Measurements from ENCODE around the gene ASTN2. TPM values are rescaled to one million over a fixed set of nuclear protein-coding genes. Genes with fewer than 3 reads are reported as not detected.
"Not testable (repeated sequence)": the region's sequence is repeated elsewhere in the genome, so short reads cannot be mapped to it uniquely, and the experiment has no call there.

Gene ASTN2
- total RNA-seq, 1 donor from 2014 or later: 2.5 TPM

DNA sequence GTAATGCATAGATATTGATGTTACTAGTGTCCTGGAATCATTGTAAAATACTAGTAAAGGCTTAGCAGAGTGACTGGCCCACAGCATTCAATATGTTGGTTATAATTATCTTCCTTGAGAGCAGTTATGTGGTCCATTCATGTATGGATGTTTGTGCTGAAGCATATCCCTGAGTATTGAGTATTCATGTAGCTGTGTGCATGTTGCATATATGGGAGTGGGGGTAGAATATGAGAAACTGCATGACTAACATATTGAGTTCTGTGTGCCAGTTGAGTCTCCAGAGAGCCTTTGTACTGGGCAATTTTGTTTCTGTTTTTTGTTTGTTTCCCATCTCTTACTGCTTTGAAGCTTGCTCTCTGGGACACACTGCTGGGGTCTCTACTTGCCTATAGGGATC, 950.4 kb downstream of the ASTN2 start:
- DNase-seq (ENCODE audit: low spot score): no peak
- intact Hi-C loops (cut with DNase I): no loop called here

DNA sequence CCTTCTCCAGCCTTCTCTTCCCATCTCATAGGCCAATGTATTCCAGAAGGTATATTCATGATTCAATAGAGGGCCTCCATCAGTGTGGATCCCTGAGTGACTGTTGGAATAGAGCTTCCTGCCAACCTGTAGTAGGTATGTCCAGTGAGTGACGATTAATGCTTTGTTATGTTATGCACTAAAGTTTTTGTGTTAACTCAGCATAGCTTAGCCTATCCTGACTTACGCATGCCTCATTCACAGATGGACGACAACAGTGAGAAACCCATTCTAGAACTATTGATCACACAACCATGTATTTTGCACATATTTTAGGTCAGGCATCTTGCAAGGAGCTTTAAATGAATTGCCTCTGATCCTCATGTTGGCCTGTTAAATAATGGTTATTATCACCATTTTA, 953.2 kb downstream of the ASTN2 start:
- intact Hi-C loops (cut with DNase I): no loop called here
- no peak for DNase-seq (ENCODE audit: low spot score)

DNA sequence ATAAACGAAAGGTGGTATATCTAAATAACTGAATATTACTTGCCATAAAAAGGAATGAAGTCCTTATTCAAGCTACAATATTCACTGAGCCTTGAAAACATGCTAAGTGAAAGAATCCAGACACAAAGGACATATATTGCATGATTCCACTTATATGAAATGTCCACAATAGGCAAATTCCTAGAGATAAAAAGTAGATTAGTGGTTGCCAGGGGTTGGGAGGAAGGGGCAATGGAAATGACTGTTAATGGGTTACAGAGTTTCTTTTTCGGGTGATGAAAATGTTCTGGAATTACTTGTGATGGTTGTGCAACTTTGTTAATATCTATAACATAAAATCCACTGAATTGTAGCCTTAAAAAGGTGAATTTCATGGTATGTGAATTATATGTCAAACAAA, 954.8 kb downstream of the ASTN2 start:
- DNase-seq (ENCODE audit: low spot score): no peak
- intact Hi-C loops (cut with DNase I): no loop called here

DNA sequence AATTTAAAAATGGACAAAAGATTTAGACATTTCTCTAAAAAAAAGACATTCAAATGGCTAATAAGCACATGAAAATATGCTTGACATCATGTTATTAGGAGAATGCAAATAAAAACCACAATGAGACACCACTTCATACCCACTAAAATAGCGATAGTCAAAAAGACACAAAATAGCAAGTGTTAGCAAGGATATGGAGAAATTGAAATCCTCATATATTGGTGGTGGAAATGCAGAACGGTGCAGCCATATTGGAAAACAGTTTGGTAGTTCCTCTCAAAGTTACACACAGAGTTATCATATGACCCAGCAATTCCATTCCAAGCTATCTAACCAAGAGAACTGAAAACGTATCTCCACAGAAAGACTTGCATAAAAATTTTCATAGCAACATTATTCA, 955.3 kb downstream of the ASTN2 start:
- intact Hi-C loops (cut with DNase I): no loop called here
- DNase-seq (ENCODE audit: low spot score): no peak

DNA sequence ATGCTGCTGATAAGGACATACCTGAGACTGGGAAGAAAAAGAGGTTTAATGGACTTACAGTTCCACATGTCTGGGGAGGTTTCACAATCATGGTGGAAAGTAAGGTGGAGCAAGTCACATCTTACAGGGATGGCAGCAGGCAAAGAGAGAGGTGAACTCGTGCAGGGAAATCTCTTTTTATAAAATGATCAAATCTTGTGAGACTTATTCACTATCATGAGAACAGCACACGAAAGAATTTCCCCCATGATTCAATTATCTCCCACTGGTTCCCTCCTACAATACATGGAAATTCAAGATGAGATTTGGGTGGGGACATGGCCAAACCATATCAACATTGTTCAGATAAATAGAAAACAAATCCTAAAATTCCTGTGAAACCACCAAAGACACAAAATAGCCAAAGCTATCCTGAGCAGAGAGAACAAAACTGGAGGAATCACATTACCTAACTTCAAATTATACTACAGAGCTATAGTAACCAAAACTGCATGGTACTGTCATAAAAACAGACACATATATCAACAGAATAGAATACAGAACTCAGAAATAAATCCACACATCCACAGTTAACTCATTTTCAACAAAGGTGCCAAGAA, 958.3 kb downstream of the ASTN2 start:
- DNase-seq (ENCODE audit: low spot score): no peak
- intact Hi-C loops (cut with DNase I): no loop called here

DNA sequence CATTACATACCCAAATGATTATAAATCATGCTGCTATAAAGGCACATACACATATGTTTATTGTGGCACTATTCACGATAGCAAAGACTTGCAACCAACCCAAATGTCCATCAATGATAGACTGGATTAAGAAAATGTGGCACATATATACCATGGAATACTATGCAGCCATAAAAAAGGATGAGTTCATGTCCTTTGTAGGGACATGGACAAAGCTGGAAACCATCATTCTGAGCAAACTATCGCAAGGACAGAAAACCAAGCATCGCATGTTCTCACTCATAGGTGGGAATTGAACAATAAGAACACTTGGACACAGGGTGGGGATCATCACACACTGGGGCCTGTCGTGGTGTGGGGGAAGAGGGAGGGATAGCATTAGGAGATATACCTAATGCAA, 960.3 kb downstream of the ASTN2 start:
- intact Hi-C loops (cut with DNase I); DNase-seq (ENCODE audit: low spot score): not testable (repeated sequence)

DNA sequence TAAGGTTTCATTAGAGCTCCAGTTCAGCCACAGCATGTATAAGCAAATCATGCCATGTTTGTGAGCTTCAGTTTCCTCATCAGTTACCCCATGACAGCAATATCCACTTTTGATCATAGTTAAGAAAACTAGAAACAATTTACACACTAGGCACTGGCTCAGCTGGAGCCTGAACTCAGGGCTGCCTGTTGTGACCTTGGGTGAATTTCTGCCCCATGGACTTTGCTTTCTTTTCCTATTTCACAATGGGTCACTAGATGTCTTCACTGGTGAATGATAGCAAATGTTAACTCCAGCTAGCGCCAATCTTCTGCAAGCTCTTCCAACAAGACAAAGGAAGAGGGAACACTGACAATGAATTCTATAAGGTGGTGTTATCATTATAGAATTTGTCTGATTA, 961.1 kb downstream of the ASTN2 start:
- no peak for DNase-seq (ENCODE audit: low spot score)
- intact Hi-C loops (cut with DNase I): no loop called here

DNA sequence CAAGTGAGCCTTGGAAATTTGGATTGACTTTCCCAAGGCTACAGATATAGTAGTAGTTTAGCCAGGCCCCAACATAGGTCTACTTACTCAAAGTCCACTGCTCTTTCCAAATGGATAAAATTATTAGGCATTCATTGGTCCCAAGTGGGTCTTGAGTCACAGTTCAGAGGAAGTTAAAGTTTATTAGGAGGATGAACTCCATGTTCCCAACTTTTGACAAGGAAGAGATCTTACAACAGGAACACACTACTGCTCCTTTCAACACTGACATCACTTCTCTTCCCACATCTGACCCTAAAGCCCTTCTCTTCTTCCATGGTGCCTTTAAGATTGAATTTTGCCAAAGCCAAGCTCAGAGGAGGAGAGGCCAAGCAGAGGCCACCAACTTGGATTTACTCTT, 962.2 kb downstream of the ASTN2 start:
- no peak for DNase-seq (ENCODE audit: low spot score)
- intact Hi-C loops (cut with DNase I): no loop called here

DNA sequence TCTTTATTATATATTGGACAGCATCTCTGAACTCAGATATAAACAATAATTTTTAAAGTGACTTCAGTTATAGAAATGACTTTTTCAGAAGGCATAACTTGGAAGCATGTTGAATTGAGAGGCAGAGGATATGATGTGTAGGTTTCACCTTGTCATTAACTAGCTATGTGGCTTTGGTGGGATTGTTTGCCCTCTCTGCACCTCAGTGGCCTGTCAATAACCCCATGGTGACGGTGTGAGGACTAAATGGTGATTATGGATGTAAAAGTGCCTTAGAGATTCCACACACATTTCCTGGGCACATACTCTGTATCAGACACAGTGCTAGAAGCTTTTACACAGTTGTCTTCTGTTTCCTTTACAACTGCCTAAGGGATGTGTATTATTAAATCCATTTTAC, 962.6 kb downstream of the ASTN2 start:
- intact Hi-C loops (cut with DNase I): no loop called here

DNA sequence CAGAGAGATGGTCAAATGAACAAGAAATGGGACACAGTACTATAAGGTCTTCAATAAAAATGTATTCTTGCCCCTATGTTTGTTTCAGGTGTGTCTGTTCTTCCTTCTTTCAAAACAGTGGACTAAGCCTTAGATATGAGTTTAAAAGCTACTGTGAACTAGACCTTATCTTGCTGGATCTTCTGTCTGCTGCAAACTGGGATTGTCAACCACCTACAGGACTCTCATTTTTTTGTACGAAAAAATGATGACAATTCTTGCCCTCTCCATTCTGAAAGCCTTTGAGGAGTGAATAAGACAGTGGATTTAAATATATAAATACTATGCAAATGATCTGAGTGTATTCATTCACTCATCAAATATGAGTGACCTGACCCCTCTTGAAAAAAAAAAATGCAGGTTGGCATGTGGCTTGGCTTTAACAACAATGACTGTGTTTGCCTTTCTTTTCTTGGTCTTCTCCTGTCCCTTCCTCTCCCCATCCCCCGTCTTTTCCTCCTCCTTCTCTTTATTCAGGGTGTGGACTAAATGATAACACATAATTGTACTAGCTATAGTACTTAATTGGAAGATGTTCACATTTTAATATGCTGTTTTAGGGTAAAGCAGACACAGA, 963.2 kb downstream of the ASTN2 start:
- no peak for DNase-seq (ENCODE audit: low spot score)
- intact Hi-C loops (cut with DNase I): no loop called here

More for the DNA sequence above, 962.6 kb downstream of the ASTN2 start:
- no peak for DNase-seq (ENCODE audit: low spot score)

DNA sequence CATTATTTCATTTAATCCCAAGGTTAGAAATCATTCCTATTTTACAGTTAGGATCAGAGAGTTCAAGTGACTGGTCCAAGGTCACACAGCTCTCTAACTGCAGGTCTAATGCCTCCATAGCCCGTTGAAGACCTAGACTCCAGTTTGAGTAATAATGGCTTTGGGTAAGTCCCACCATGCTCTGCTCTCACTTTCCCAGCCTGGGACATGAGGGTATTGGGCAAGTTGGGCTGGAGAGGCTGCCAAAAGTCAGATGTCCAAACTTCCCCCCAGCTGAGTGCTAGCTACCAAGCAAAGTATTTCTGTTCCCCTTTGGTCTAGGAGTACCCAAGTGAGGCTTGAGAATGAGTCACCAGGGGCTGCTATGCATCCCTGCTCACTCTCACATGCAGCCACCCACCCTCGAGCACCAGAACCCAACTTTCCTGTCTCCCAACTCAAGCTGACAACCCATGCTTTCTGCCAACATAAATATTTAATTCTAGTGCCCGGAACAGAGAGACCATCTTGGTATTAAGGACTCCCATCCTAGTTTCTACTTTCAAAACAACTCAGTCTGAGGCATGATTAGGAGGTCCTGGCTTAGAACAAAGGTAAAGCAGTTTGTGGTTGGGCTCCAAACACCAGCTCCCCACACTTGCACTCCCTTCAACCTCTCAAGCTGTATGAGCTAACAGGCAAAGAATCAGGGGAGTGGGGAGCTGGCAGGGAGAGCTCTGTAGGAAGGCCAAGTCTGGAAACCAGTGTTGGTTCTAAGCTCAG, 964.3 kb downstream of the ASTN2 start:
- intact Hi-C loops (cut with DNase I): no loop called here
- no peak for DNase-seq (ENCODE audit: low spot score)

DNA sequence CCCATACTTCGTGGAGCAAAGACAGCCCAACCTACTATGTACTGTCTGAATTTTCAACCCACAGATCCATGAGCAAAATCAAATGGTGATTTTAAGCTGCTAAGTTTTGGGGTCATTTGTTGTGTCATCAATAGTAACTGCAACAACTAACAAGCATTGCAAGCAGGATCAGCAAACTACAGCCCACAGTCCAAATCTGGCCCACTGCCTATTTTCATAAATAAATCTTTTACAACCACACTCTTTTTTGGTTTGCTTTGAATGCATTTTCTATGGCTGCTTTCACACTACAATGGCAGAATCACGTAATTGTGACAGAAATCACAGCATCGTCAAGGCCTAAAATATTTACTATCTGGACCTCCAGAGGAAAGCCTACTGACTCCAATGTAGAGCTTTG, 964.9 kb downstream of the ASTN2 start:
- intact Hi-C loops (cut with DNase I): no loop called here
- no peak for DNase-seq (ENCODE audit: low spot score)

DNA sequence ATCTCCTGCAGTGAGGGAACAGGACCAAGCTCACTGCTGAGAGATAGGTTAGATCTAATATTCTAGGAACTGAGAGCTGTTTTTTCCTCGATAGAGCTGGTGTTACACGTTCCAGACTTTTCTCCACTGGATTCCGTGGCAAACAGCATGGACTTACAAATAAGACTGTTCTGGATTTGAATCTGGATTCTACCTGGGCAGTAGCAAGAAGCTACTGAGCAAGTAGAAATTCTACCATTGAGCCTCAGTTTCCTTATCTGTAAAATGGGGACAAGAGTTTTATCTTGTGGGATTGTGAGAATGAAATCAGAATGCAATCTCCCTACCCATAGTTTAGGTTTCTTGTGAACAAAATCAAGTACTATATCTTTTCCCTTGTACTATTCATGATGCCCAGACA, 966.4 kb downstream of the ASTN2 start:
- DNase-seq (ENCODE audit: low spot score): no peak
- intact Hi-C loops (cut with DNase I): no loop called here

DNA sequence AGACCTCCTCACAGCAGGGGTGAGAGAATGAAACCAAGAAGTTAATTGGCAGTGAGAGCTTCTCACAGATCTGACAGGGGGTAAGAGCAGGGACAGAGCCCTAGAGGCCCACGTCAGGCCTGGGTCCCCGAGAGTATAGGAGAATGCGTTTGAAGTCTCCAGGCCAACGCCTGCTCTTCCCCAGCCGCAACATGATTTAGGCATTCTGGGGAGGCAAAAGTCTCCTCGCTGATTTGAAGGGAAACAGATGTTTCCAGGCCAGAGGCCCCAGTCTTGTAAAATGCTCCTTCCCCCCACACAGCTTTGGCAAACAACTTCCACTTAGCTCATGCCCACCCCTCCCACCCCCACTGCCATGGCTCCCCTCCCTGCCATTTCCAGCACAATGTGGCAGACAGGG, 966.9 kb downstream of the ASTN2 start:
- intact Hi-C loops (cut with DNase I): no loop called here
- DNase-seq (ENCODE audit: low spot score): no peak

DNA sequence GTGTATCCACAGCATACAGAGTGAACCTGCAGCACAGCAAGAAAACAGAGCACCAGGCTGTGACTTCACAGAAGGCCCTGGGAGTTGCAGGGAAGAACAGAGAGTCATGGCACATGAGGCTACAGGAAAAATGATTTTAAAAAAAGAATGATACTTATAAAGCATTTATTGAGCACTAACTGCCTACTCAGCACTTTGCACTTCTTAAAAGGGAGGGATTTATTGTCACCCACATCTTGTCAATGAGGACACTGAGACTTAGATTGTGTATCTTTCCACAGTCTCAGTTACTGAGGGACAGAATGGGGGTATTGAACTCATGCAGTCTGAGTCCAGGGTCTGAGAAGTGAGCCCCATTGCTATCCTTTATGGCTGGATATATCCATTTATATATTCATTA, 972.3 kb downstream of the ASTN2 start:
- intact Hi-C loops (cut with DNase I): no loop called here
- DNase-seq (ENCODE audit: low spot score): no peak

DNA sequence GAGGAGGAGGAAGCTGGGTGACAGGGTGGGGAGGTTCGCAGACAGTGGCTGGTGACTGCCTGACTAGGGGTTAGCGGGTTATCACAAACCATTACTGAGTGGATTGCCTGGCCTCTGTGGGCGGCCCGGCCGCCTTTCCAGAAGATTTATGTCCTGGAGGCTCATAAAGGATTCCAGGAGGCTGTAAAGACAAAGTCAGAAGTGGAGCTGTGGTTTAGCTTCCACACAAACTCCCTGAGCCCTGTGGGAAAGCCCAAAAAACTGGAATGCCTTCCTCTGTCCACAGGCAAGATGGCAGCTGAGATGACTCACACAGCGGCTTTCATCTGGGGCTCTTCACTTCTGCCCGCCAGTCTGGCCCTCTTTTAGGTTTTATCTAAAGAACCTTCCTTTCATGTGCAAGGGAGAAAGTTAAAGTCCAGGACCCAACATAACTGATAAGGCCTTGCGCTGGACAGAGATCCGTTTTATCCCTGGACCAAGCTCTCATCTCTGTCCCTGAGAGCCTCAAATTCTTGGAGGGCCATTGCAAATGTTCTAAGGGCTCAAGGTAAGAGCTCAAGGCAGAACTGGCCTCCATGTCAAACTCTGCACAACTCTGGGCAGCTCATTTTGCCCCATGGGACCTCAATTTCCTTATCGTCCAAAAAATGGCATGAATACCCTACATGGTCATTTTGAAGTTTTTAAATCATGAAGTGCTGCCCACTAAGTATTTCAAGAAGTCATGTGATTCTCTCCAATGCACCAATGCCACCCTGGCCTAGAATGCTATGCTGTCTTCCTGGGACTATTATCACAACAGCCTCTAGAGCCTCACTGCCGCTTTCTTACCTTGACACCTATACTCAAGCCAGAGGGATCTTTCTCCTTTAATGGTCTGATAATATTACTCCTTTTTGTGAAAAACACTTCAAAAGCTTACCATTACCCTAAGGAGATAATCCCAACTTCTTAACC, 977.2 kb downstream of the ASTN2 start:
- intact Hi-C loops (cut with DNase I): no loop called here
- DNase-seq (ENCODE audit: low spot score): no peak

DNA sequence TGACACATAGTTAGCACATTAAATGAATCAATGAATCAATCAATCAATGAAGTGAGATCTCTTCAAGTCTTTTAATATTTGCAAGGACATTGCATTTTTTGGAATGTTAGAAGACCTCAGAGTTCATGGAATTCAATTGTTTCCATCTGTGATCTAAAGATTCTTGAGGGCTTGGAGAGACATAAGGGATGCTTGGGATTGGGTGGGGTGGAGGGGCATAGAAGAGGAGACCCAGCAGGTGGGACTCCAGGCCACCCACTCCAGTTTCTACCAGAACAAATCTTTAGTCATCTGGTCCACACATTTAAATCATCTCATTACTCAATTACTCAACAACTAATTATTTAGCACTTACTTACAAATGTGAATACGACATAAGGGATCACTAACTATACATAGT, 978.7 kb downstream of the ASTN2 start:
- DNase-seq (ENCODE audit: low spot score): no peak
- intact Hi-C loops (cut with DNase I): no loop called here

DNA sequence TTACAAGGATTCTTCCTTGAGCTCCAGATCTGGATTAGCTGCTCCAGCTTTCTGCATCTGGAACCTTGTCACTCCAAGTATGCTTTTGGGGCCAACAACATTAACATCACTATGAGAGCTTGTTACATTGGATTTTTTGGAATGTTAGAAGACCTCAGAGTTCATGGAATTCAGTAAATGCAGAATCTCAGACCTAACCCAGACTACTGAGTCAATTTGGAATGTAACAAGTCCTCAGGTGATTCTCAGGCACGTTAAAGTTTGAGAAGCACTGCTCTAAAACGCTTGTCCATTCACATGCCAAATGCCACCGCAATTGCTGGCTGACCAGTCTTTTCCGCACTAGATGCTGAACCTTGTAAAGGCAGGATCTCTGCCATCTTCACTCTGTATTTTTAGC, 979.2 kb downstream of the ASTN2 start:
- DNase-seq (ENCODE audit: low spot score): no peak
- intact Hi-C loops (cut with DNase I): no loop called here

DNA sequence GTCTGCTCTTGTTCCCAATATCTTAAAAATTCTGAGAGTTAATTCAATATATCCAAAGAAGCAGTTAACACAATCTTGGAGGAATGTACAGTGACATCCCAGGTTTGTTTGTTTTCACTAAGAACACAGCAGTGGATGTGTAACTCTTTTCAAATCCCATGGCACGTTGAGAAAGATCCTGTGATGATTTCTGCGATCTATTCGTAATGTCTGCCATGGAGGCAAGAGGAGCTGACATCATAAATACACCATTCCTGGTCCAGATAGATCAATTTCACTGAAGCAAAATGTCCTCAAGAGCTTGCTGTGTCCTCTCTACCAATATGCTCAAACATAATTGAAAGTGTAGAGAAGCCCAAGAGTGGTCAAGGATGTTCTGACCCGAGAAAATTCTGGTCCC, 980.5 kb downstream of the ASTN2 start:
- DNase-seq (ENCODE audit: low spot score): no peak
- intact Hi-C loops (cut with DNase I): no loop called here

DNA sequence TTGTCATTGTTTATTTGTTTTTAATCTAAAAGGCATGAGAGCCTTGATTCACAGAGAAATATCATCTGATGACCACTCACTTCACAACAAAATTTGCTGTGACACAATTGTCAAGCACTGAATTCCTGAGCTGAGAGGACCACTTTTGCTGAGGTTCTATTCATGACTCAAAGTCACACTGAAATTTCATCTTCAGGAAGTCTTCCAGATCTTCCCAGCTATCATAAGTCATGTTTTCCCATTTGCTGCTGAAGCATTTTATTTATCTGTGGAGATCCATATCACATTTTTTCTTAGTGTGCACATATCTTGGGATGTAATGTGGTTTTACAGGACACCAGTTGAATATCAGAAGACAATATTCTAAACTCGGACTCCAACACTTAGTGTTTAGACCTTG, 982.8 kb downstream of the ASTN2 start:
- intact Hi-C loops (cut with DNase I): no loop called here
- no peak for DNase-seq (ENCODE audit: low spot score)

Data from cardiac septum (tissue), 1 donor.